ENCODE measurements around the gene CCDC148. TPM values are rescaled to one million over a fixed set of nuclear protein-coding genes. Genes with fewer than 3 reads are reported as not detected.
A peak's percentile ranks its signal among the peaks of the same experiment; 100 is the strongest.

CCDC148 gene
- total RNA-seq, 1 experiment from 2014 or later, result 2.1 TPM

DNA sequence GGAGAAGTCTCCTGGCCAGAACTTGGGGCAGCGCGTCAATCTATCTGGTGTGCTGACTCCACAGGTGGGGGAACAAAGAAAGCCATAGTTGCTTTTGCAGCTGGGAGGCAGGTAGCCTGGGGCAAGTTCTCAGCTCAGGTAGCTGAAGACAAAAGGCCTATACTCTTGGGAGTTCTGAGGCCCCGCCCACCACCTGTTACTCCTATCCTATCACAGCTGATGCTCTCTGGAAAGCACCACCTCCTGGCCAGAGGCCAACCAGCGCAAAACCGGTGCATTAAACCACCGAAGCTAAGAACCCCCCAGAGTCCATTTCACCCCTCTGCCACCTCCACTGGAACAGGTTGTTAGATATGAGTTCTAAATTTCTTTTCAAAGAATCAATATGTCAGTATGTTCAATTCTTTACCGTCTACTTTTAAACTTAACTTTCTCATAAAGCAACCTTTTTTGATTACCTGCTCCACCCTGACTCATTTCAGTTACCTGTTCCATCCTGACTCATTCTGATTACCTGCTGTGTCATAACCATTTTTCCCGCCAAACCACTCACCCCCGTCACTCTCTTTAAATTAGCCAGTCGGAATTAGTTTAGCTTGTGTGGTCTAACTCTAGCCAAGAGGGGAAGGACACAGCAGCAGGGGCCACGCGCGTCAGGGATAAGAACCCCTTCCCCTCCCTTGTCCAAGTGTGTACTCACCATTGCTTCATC lies 311.5 kb downstream of the CCDC148 start:
- no peaks in the 10 kb centered on the region for H3K36me3 Mint-ChIP-seq
- TF ChIP-seq ZBTB21 (CRISPR knock-in tag; IDR thresholded peaks at IDR 0.05; ENCODE audit: borderline replicate concordance), result no peak
- no peak for TF ChIP-seq CBFB (CRISPR knock-in tag; IDR thresholded peaks at IDR 0.05; ENCODE audit: low read depth)
- TF ChIP-seq AFF4 (CRISPR knock-in tag; IDR thresholded peaks at IDR 0.05; ENCODE audit: borderline replicate concordance), result no peak
- TF ChIP-seq PRDM15 (CRISPR knock-in tag; IDR thresholded peaks at IDR 0.05), result no peak
- no peak for TF ChIP-seq TEAD1 (CRISPR knock-in tag; IDR thresholded peaks at IDR 0.05)
- no peak for TF ChIP-seq ZNF671 (CRISPR knock-in tag; IDR thresholded peaks at IDR 0.05)
- no peak for TF ChIP-seq KAT7 (CRISPR knock-in tag; IDR thresholded peaks at IDR 0.05; ENCODE audit: borderline replicate concordance)
- no peak for TF ChIP-seq ATF1 (CRISPR knock-in tag; IDR thresholded peaks at IDR 0.05)
- no peak for TF ChIP-seq NR3C1 (CRISPR knock-in tag; conservative IDR thresholded peaks at IDR 0.05; ENCODE audit: low read depth)
- TF ChIP-seq RORB (CRISPR knock-in tag; IDR thresholded peaks at IDR 0.05), result no peak
- TF ChIP-seq, protein P1, sequence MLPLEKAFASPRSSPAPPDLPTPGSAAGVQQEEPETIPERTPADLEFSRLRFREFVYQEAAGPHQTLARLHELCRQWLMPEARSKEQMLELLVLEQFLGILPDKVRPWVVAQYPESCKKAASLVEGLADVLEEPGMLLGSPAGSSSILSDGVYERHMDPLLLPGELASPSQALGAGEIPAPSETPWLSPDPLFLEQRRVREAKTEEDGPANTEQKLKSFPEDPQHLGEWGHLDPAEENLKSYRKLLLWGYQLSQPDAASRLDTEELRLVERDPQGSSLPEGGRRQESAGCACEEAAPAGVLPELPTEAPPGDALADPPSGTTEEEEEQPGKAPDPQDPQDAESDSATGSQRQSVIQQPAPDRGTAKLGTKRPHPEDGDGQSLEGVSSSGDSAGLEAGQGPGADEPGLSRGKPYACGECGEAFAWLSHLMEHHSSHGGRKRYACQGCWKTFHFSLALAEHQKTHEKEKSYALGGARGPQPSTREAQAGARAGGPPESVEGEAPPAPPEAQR (CRISPR knock-in tag; IDR thresholded peaks at IDR 0.05), result no peak
- no peak for TF ChIP-seq ESRRA (CRISPR knock-in tag; IDR thresholded peaks at IDR 0.05; ENCODE audit: borderline replicate concordance)
- no peak for TF ChIP-seq ZNF396 (CRISPR knock-in tag; IDR thresholded peaks at IDR 0.05; ENCODE audit: borderline replicate concordance)
- no peak for TF ChIP-seq NFE2L1 (CRISPR knock-in tag; IDR thresholded peaks at IDR 0.05)
- TF ChIP-seq, protein P2, sequence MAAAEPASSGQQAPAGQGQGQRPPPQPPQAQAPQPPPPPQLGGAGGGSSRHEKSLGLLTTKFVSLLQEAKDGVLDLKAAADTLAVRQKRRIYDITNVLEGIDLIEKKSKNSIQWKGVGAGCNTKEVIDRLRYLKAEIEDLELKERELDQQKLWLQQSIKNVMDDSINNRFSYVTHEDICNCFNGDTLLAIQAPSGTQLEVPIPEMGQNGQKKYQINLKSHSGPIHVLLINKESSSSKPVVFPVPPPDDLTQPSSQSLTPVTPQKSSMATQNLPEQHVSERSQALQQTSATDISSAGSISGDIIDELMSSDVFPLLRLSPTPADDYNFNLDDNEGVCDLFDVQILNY (CRISPR knock-in tag; IDR thresholded peaks at IDR 0.05), result no peak
- TF ChIP-seq TP53 (CRISPR knock-in tag; IDR thresholded peaks at IDR 0.05), result no peak
- H3K4me1 Mint-ChIP-seq, result peaks cover 12% of the 10 kb centered on the region
- DNase-seq (ENCODE audit: low spot score), result peak; percentile 81
- no peak overlapping the region for H3K4me3 Mint-ChIP-seq
- CTCF ChIA-PET, result interaction anchor here (0.7 to 1.8 kb wide), 2 partner anchors 34 to 121 kb away, joined by 3 to 4 read pairs; no protein-coding TSS in a partner anchor
- H3K27me3 Mint-ChIP-seq (ENCODE audit: low read depth), result no peaks in the 10 kb centered on the region; the same call in 1 of the 2 replicates
- ATAC-seq, result peak; percentile 99
- no peak overlapping the region for H3K27ac Mint-ChIP-seq
- peaks cover 19% of the 10 kb centered on the region for H3K9me3 Mint-ChIP-seq
- POLR2A ChIA-PET, result no interaction called here
